AG04450 (cell line): Measurements from ENCODE around the gene TMEM234. TPM values are rescaled to one million over a fixed set of nuclear protein-coding genes. Genes with fewer than 3 reads are reported as not detected.
A peak's percentile ranks its signal among the peaks of the same experiment; 100 is the strongest.

Experiments used
- CTCF ChIA-PET: fragments of 300-600, 350-600 bp; formaldehyde crosslinking; extraction: SDS; loops from one replicate; lab custom pipeline; 2022; ENCODE audit warnings: antibody characterized with exemption, inconsistent platforms; lab: Charles Lee
- POLR2A ChIA-PET: fragments of 350-600 bp; formaldehyde crosslinking; extraction: SDS; loops from one replicate; lab custom pipeline; 2021; ENCODE audit warnings: antibody characterized with exemption, inconsistent platforms; lab: Yijun Ruan, JAX
- DNase-seq: peaks from one replicate; pipeline ENCODE4 v3.0.0-alpha.2; 2011; ENCODE audit warnings: low read depth, low spot score
- H3K27ac ChIP-seq: one replicate; pipeline ENCODE4 v1.5.1; 2012; ENCODE audit warnings: low read depth, low read length, control low read depth
- H3K27me3 ChIP-seq: one replicate; pipeline ENCODE4 v1.6.0; 2012; ENCODE audit warnings: low read length; ENCODE audit not compliant: control insufficient read depth, insufficient read depth
- H3K4me3 ChIP-seq: 2 replicates; pipeline ENCODE4 v1.5.1; 2011; ENCODE audit warnings: mild to moderate bottlenecking, low read depth, low read length, control low read depth
- H3K9me3 ChIP-seq: 2 replicates; pipeline ENCODE4 v1.5.1; 2012; ENCODE audit warnings: low read length; ENCODE audit not compliant: control insufficient read depth, insufficient read depth
- polyA plus RNA-seq: library from polyadenylated mRNA; depleted of rRNA; stranded (reverse); fragments of >200 nt; gene quantifications from 2 replicates; pipeline ENCODE4 v1.2.3, GENCODE V29; 2011
- TF ChIP-seq, protein P1 (sequence below): IDR thresholded peaks from 2 replicates; pipeline ENCODE4 v1.5.1; 2011; ENCODE audit warnings: low read depth, low read length, control low read depth, inconsistent platforms

The TMEM234 gene
- polyA plus RNA-seq, 1 experiment, result 17.3 TPM

DNA sequence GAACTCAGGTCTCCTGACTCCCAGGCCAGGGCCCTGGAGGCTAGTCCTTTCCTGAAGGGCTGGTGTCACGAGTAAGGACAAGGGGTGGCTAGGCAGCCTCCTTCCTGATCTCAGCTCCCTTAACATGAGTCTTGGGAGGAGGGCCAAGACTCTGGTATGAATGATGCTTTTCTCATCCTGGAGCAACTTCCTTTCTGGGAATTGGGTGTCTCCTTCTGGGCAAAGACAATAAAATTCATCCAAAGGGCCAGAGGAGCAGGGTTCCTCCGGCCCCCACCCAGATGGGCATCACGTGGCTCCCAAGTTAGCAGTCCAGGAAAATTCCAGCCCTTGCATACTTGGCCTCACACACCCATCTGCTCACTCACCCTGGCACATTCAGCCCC, 24.7 kb upstream of the TMEM234 start, which contains the start of gene FAM167B:
Gene FAM167B, plus strand, starts transcription at position 335 of the 386 bp plus-strand sequence. CDS start 200 bp downstream, outside the sequence.
- Histone ChIP-seq H3K9me3 (no peaks in the 10 kb centered on the region; the same call in 1 of the 2 replicates), H3K27ac (peak within 1 kb of the TSS; percentile 21), H3K27me3 (no peaks in the 10 kb centered on the region), H3K4me3 (no peak within 1 kb of the TSS)
- TF ChIP-seq, protein P1, sequence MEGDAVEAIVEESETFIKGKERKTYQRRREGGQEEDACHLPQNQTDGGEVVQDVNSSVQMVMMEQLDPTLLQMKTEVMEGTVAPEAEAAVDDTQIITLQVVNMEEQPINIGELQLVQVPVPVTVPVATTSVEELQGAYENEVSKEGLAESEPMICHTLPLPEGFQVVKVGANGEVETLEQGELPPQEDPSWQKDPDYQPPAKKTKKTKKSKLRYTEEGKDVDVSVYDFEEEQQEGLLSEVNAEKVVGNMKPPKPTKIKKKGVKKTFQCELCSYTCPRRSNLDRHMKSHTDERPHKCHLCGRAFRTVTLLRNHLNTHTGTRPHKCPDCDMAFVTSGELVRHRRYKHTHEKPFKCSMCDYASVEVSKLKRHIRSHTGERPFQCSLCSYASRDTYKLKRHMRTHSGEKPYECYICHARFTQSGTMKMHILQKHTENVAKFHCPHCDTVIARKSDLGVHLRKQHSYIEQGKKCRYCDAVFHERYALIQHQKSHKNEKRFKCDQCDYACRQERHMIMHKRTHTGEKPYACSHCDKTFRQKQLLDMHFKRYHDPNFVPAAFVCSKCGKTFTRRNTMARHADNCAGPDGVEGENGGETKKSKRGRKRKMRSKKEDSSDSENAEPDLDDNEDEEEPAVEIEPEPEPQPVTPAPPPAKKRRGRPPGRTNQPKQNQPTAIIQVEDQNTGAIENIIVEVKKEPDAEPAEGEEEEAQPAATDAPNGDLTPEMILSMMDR, result no peak
- POLR2A ChIA-PET, result interaction anchor here (1.1 kb wide), 1 partner anchor 11 kb away, joined by 3 read pairs; no protein-coding TSS in a partner anchor
- CTCF ChIA-PET, result interaction anchor here (0.6 to 3.4 kb wide), 5 partner anchors 9 to 101 kb away, joined by 3 to 15 read pairs (median 6); no protein-coding TSS in a partner anchor
- no peak for DNase-seq

DNA sequence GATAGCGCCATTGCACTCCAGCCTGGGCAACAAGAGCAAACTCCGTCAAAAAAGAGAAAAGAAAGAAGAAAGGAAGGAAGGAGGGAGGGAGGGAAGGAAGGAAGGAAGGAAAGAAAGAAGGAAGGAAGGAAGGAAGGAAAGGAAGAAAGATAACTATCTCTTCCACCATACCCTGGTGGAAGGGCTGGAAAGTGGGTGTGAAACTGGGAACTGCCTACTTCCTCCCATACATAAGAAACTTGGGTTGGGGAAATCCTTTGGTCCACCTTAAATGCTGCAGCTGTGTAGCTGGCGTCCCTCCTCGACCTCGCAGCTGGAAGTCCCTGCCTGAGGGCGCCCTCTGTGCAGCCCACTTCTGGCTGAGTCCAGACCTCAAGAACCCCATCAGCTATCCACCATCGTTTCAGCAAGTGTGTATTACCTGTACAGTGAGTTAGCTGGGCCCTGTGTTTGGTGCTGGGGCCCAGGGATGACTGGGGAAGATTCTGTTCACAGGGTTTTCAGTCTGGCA, 20.2 kb upstream of the TMEM234 start:
- Histone ChIP-seq H3K27ac (no peak overlapping the region), H3K27me3 (no peaks in the 10 kb centered on the region), H3K9me3 (no peaks in the 10 kb centered on the region; the same call in 1 of the 2 replicates), H3K4me3 (no peak overlapping the region)
- no peak for DNase-seq
- ChIA-PET CTCF (no interaction called here), POLR2A (no interaction called here)
- TF ChIP-seq, protein P1, result no peak

DNA sequence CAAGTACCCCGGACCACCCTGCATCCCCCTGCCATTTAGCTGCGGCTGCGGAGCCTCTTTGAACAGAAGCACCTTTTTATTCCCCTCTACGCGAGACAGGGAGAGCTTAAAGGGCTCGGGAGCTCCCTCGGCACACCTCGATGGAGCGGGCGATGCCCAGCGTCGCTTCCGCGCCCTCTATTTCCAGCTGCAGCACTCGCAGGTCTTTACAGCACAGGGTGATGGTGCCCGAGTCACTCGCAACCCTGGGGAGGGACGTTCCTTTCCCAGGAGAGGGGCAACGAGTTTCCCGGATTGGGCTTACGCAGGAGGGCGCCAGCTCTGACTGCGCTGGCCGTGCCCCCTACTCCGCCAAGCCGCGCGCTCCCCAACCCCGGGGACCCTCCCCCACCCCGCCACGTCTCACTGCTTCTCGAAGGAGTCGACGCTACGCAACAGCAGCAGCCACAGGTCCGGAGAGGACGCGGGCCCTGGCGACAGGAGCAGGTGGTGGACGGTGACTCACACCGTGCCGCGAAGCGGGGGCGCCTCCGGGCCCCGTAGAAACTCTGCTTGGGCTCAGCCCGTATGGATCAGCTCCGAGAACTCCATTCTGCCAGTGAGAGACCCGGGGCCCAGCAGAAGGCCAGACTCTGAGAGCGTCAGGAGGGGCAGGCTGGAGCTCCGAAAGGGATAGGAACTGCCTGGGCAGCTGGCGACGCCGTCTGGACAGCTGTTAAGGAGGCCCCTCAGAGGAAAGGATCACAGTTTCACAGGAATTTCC, 19.0 kb upstream of the TMEM234 start:
- Histone ChIP-seq H3K27me3 (no peaks in the 10 kb centered on the region), H3K9me3 (no peaks in the 10 kb centered on the region; the same call in 1 of the 2 replicates), H3K4me3 (peak overlapping the region; percentile 70), H3K27ac (peak overlapping the region; percentile 75)
- CTCF ChIA-PET, result interaction anchor here (0.6 to 2.8 kb wide), 5 partner anchors 8 to 75 kb away, joined by 3 to 13 read pairs (median 4); no protein-coding TSS in a partner anchor
- POLR2A ChIA-PET, result interaction anchor here (0.5 to 2.4 kb wide), 12 partner anchors 9 to 95 kb away, joined by 3 to 18 read pairs (median 3); partner anchors contain the start of genes CCDC28B, HDAC1, MARCKSL1 and TXLNA
- DNase-seq, result no peak
- TF ChIP-seq, protein P1, result no peak

DNA sequence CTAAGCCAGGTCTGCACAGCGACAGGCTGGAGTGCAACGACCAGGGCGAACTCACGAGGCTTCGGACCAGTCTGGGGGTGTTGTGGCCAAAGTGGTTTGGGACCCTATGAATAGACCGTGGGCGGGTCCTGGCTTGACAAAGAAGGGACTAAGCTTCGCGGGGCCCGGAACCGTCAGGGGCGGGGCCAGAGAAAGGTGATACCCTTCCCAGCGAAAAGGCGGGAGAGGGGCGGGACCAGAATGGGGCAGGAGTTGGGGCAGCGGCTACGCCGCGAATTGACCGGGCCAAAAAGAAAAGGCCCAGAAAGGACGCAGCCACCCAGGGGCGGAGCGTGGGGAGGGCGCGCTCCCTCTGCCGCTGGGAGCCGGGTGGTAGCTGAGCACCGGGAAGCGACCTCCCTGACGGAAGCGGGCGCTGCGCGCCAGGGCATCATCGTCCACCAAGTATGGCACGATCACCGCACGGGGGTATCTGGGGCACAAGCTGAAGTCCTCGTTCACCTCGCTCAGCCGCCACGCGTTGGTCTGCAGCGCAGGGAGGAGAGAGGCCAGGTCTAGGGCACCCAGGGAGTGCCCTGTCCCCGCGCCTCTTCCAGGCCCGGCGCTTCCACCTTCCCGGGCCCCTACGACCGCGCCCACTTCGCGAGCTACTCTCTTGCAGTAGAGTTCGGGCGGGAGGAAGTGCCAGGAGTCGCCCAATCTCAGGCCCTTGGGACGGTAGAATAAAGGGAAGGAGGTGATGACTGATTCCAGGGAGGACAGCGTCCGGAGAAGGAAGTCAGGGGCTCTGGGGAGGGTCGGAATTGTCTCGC, 18.2 kb upstream of the TMEM234 start:
- ChIA-PET POLR2A (interaction anchor here (0.8 to 2.4 kb wide), 8 partner anchors 8 to 96 kb away, joined by 3 to 18 read pairs (median 3); partner anchors contain the start of genes MARCKSL1 and TXLNA), CTCF (interaction anchor here (0.6 to 2.8 kb wide), 6 partner anchors 8 to 77 kb away, joined by 3 to 13 read pairs (median 4); no protein-coding TSS in a partner anchor)
- no peak for DNase-seq
- H3K9me3 ChIP-seq, result no peaks in the 10 kb centered on the region; the same call in 1 of the 2 replicates
- H3K27me3 ChIP-seq, result no peaks in the 10 kb centered on the region
- H3K27ac ChIP-seq, result peak overlapping the region; percentile 75
- TF ChIP-seq, protein P1, result peak; percentile 27; the same call in 1 of the 2 replicates
- H3K4me3 ChIP-seq, result peak overlapping the region; percentile 70
